Hematopoietic multipotent progenitor cell treated with erythropoietin and hydrocortisone succinate and interleukin-3 and kit ligand, for 8 days (in vitro differentiated cells): ENCODE data around the gene DNAJB11.
"Not testable (repeated sequence)": the region's sequence is repeated elsewhere in the genome, so short reads cannot be mapped to it uniquely, and the experiment has no call there.

Experiments
- DNase-seq: peaks from one replicate; pipeline ENCODE4 v3.0.0-alpha.2; 2015

Gene DNAJB11

GRCh38 chr3:186552408-186553031 lies 18.0 kb upstream of the DNAJB11 start:
- no peak for DNase-seq

GRCh38 chr3:186564586-186564985 lies 5.9 kb upstream of the DNAJB11 start:
- DNase-seq, result no peak

GRCh38 chr3:186566772-186567071 lies 3.8 kb upstream of the DNAJB11 start:
- DNase-seq, result no peak

GRCh38 chr3:186567072-186567921 lies 3.2 kb upstream of the DNAJB11 start, which contains the start of gene TBCCD1:
Gene TBCCD1 (minus strand): TSS chr3:186567339. CDS start chr3:186564329, 3,010 bp downstream.
- peak; percentile 85 for DNase-seq

- DNase-seq, result peak; percentile 51
Measured at GRCh38 chr3:186569361-186569760, 1.2 kb upstream of the DNAJB11 start.

GRCh38 chr3:186569779-186570095 lies 783 bp upstream of the DNAJB11 start:
- DNase-seq, result no peak

GRCh38 chr3:186570941-186571643 lies 572 bp downstream of the DNAJB11 start:
- no peak for DNase-seq

GRCh38 chr3:186571644-186572013 lies 1.1 kb downstream of the DNAJB11 start:
- DNase-seq, result no peak

- no peak for DNase-seq
Measured at GRCh38 chr3:186577521-186577920, 7.0 kb downstream of the DNAJB11 start.

- no peak for DNase-seq
Measured at GRCh38 chr3:186580785-186581184, 10.3 kb downstream of the DNAJB11 start.

GRCh38 chr3:186582541-186582940 lies 12.0 kb downstream of the DNAJB11 start:
- DNase-seq, result no peak

GRCh38 chr3:186583831-186584230 lies 13.3 kb downstream of the DNAJB11 start:
- no peak for DNase-seq

- DNase-seq, result not testable (repeated sequence)
Measured at GRCh38 chr3:186586245-186586644, 15.7 kb downstream of the DNAJB11 start.

GRCh38 chr3:186587183-186587582 lies 16.7 kb downstream of the DNAJB11 start:
- DNase-seq, result no peak

GRCh38 chr3:186588632-186589031 lies 18.1 kb downstream of the DNAJB11 start:
- DNase-seq, result no peak

- peak; percentile 33 for DNase-seq
Measured at GRCh38 chr3:186589121-186589520, 18.6 kb downstream of the DNAJB11 start.

- DNase-seq, result no peak
Measured at GRCh38 chr3:186589856-186590579, 19.5 kb downstream of the DNAJB11 start.

GRCh38 chr3:186590580-186591295 lies 20.2 kb downstream of the DNAJB11 start:
- no peak for DNase-seq

GRCh38 chr3:186592682-186593081 lies 22.2 kb downstream of the DNAJB11 start:
- DNase-seq, result no peak

- DNase-seq, result no peak
Measured at GRCh38 chr3:186593862-186594261, 23.3 kb downstream of the DNAJB11 start.

GRCh38 chr3:186594591-186595113 lies 24.1 kb downstream of the DNAJB11 start:
- DNase-seq, result no peak

GRCh38 chr3:186596568-186597287 lies 26.2 kb downstream of the DNAJB11 start:
- no peak for DNase-seq
